ENCODE results near the gene NPC1. TPM values are rescaled to one million over a fixed set of nuclear protein-coding genes. Genes with fewer than 3 reads are reported as not detected.

Gene NPC1
- total and polyA plus RNA-seq, 2 donors (not counting 1 experiment from before 2014, with no cell fraction given) = 36.0 to 204 TPM

GRCh38 chr18:23605941-23606340 is 19.6 kb upstream of the NPC1 start:
- TF ChIP-seq CTCF (conservative IDR thresholded peaks at IDR 0.05 in 1 of 2, IDR thresholded peaks at IDR 0.05 in 1 of 2; ENCODE audit: low read depth in 1 of 2, low read length in 2 of 2) (no peak), EZH2 (IDR thresholded peaks at IDR 0.05; ENCODE audit: low read length, missing control alignments) (no peak)
- Histone ChIP-seq H3K4me1 (ENCODE audit: control insufficient read depth, extremely low read depth, insufficient read depth, low read length) (no peaks in the 10 kb centered on the region), H4K20me1 (ENCODE audit: control insufficient read depth, extremely low read depth, insufficient read depth, low read length) (no peaks in the 10 kb centered on the region), H3K27me3 (ENCODE audit: control insufficient read depth, insufficient read depth, low read length) (no peaks in the 10 kb centered on the region), H3K27ac (ENCODE audit: insufficient read depth, low read length) (no peak overlapping the region), H3K9me3 (ENCODE audit: control insufficient read depth, insufficient read depth, low read depth, low read length) (no peaks in the 10 kb centered on the region), H3K9ac (ENCODE audit: insufficient read depth, low read length) (no peak overlapping the region), H3K79me2 (ENCODE audit: control insufficient read depth, insufficient read depth, low read length) (no peaks in the 10 kb centered on the region), H3K4me2 (ENCODE audit: extremely low read depth, insufficient read depth, low read length) (no peak overlapping the region), H3K4me3 (replicated peaks in 1 of 4; ENCODE audit: control extremely low read depth in 1 of 4, insufficient read depth in 1 of 4, low read depth in 3 of 4, low read length in 4 of 4) (no peak overlapping the region), H2AFZ (ENCODE audit: low read length) (no peak overlapping the region), H3K36me3 (ENCODE audit: control insufficient read depth, insufficient read depth, low read length) (no peaks in the 10 kb centered on the region)
- no peak for DNase-seq (ENCODE audit: low read depth in 2 of 2)

GRCh38 chr18:23599809-23600208 is 13.5 kb upstream of the NPC1 start:
- H3K27me3 ChIP-seq (ENCODE audit: control insufficient read depth, insufficient read depth, low read length) = no peaks in the 10 kb centered on the region
- no peaks in the 10 kb centered on the region for H3K36me3 ChIP-seq (ENCODE audit: control insufficient read depth, insufficient read depth, low read length)
- H3K9me3 ChIP-seq (ENCODE audit: control insufficient read depth, insufficient read depth, low read depth, low read length) = no peaks in the 10 kb centered on the region
- H3K4me1 ChIP-seq (ENCODE audit: control insufficient read depth, extremely low read depth, insufficient read depth, low read length) = no peaks in the 10 kb centered on the region
- no peak overlapping the region for H3K4me3 ChIP-seq (replicated peaks in 1 of 4; ENCODE audit: control extremely low read depth in 1 of 4, insufficient read depth in 1 of 4, low read depth in 3 of 4, low read length in 4 of 4)
- no peak for DNase-seq (ENCODE audit: low read depth in 2 of 2)
- no peaks in the 10 kb centered on the region for H4K20me1 ChIP-seq (ENCODE audit: control insufficient read depth, extremely low read depth, insufficient read depth, low read length)
- no peak for TF ChIP-seq EZH2 (IDR thresholded peaks at IDR 0.05; ENCODE audit: low read length, missing control alignments)
- TF ChIP-seq CTCF (conservative IDR thresholded peaks at IDR 0.05 in 1 of 2, IDR thresholded peaks at IDR 0.05 in 1 of 2; ENCODE audit: low read depth in 1 of 2, low read length in 2 of 2) = no peak
- no peaks in the 10 kb centered on the region for H3K79me2 ChIP-seq (ENCODE audit: control insufficient read depth, insufficient read depth, low read length)
- H3K4me2 ChIP-seq (ENCODE audit: extremely low read depth, insufficient read depth, low read length) = no peak overlapping the region
- no peak overlapping the region for H3K9ac ChIP-seq (ENCODE audit: insufficient read depth, low read length)
- no peak overlapping the region for H2AFZ ChIP-seq (ENCODE audit: low read length)
- H3K27ac ChIP-seq (ENCODE audit: insufficient read depth, low read length) = no peak overlapping the region

GRCh38 chr18:23596183-23596582 is 9.9 kb upstream of the NPC1 start:
- Histone ChIP-seq H3K27me3 (ENCODE audit: control insufficient read depth, insufficient read depth, low read length) (no peaks in the 10 kb centered on the region), H3K4me2 (ENCODE audit: extremely low read depth, insufficient read depth, low read length) (no peak overlapping the region), H2AFZ (ENCODE audit: low read length) (no peak overlapping the region), H3K9me3 (ENCODE audit: control insufficient read depth, insufficient read depth, low read depth, low read length) (no peaks in the 10 kb centered on the region), H3K79me2 (ENCODE audit: control insufficient read depth, insufficient read depth, low read length) (no peaks in the 10 kb centered on the region), H3K36me3 (ENCODE audit: control insufficient read depth, insufficient read depth, low read length) (no peaks in the 10 kb centered on the region), H3K4me1 (ENCODE audit: control insufficient read depth, extremely low read depth, insufficient read depth, low read length) (no peaks in the 10 kb centered on the region), H3K4me3 (replicated peaks in 1 of 4; ENCODE audit: control extremely low read depth in 1 of 4, insufficient read depth in 1 of 4, low read depth in 3 of 4, low read length in 4 of 4) (no peak overlapping the region), H3K27ac (ENCODE audit: insufficient read depth, low read length) (no peak overlapping the region), H4K20me1 (ENCODE audit: control insufficient read depth, extremely low read depth, insufficient read depth, low read length) (no peaks in the 10 kb centered on the region), H3K9ac (ENCODE audit: insufficient read depth, low read length) (no peak overlapping the region)
- DNase-seq (ENCODE audit: low read depth in 2 of 2) = no peak
- TF ChIP-seq CTCF (conservative IDR thresholded peaks at IDR 0.05 in 1 of 2, IDR thresholded peaks at IDR 0.05 in 1 of 2; ENCODE audit: low read depth in 1 of 2, low read length in 2 of 2) (no peak), EZH2 (IDR thresholded peaks at IDR 0.05; ENCODE audit: low read length, missing control alignments) (no peak)

All from fibroblast of lung (primary cell).